ENCODE data around the gene POM121L12.

DNA sequence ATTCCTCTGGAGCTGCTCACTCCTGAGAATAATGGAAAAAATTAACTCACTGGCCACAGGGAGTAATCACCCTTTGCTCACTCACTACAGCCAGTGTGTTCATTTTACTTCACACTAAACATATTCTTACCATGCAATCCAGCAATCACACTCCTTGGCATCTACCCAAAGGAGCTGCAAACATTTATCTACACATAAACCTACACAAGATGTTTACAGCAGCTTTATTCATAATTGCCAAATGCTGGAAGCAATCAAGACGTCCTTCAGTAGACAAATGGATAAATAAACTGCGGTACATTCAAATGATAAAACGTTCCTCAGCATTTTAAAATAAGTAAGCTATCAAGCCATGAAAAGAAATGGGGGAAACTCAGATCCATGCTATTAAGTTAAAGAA lies 34.2 kb upstream of the POM121L12 start:
- TF ChIP-seq, protein P1, sequence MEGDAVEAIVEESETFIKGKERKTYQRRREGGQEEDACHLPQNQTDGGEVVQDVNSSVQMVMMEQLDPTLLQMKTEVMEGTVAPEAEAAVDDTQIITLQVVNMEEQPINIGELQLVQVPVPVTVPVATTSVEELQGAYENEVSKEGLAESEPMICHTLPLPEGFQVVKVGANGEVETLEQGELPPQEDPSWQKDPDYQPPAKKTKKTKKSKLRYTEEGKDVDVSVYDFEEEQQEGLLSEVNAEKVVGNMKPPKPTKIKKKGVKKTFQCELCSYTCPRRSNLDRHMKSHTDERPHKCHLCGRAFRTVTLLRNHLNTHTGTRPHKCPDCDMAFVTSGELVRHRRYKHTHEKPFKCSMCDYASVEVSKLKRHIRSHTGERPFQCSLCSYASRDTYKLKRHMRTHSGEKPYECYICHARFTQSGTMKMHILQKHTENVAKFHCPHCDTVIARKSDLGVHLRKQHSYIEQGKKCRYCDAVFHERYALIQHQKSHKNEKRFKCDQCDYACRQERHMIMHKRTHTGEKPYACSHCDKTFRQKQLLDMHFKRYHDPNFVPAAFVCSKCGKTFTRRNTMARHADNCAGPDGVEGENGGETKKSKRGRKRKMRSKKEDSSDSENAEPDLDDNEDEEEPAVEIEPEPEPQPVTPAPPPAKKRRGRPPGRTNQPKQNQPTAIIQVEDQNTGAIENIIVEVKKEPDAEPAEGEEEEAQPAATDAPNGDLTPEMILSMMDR (IDR thresholded peaks at IDR 0.05; ENCODE audit: low read length) = no peak
- no peak for TF ChIP-seq EZH2 (optimal IDR thresholded peaks at IDR 0.05; ENCODE audit: low read depth, low read length)
- no peak for TF ChIP-seq EZH2phosphoT487 (IDR thresholded peaks at IDR 0.05; ENCODE audit: low read length)

Data from MM.1S (cell line).